IMR-90 (cell line): ENCODE results near the gene GRM8. TPM values are rescaled to one million over a fixed set of nuclear protein-coding genes. Genes with fewer than 3 reads are reported as not detected.

ENCODE experiments used
- ATAC-seq: fragments of 200-7000 bp; cut with Tn5 transposase; 2 replicates; pipeline ENCODE4 v1.9.1; 2020; ENCODE audit warnings: low read depth, mild to moderate bottlenecking, moderate library complexity
- BruUV-seq: library from RNA; stranded (reverse); fragments of 400-500 nt; replicated peaks from 2 replicates; lab custom pipeline; 2021; lab: Mats Ljungman, UMichigan
- CTCF ChIA-PET: fragments of 300-600 bp; formaldehyde crosslinking; extraction: SDS; loops from one replicate; lab custom pipeline; 2021; ENCODE audit warnings: antibody characterized with exemption; lab: Yijun Ruan, JAX
- POLR2A ChIA-PET: fragments of 300-600 bp; sonication (Branson Sonifier 250); formaldehyde crosslinking; loops from one replicate; lab custom pipeline; 2022; ENCODE audit warnings: antibody characterized with exemption; ENCODE audit not compliant: unreplicated experiment; lab: Charles Lee
- DNase-seq: peaks from one replicate; pipeline ENCODE4 v3.0.0; 2013
- H2AFZ ChIP-seq: replicated peaks from 2 replicates; pipeline ENCODE3; 2013; ENCODE audit warnings: low read length, mild to moderate bottlenecking; ENCODE audit not compliant: poor library complexity
- H2AK5ac ChIP-seq: 2 replicates; pipeline ENCODE4 v1.6.1; 2013; ENCODE audit warnings: low read depth, low read length, inconsistent platforms
- H2AK9ac ChIP-seq: replicated peaks from 2 replicates; pipeline ENCODE3; 2013; ENCODE audit warnings: mild to moderate bottlenecking, low read depth, low read length, moderate library complexity; ENCODE audit not compliant: poor library complexity
- H2BK120ac ChIP-seq: 2 replicates; pipeline ENCODE4 v1.6.1; 2013; ENCODE audit warnings: low read depth, low read length, inconsistent platforms
- H2BK15ac ChIP-seq: 3 replicates; pipeline ENCODE4 v1.6.1; 2013; ENCODE audit warnings: low read depth, low read length, inconsistent platforms
- H2BK20ac ChIP-seq: 2 replicates; pipeline ENCODE4 v1.6.1; 2013; ENCODE audit warnings: low read depth, mild to moderate bottlenecking, inconsistent platforms, low read length, moderate library complexity
- H2BK5ac ChIP-seq: 2 replicates; pipeline ENCODE4 v1.6.1; 2013; ENCODE audit warnings: mild to moderate bottlenecking, low read depth, low read length, inconsistent platforms; ENCODE audit not compliant: poor library complexity, severe bottlenecking
- H3K14ac ChIP-seq: replicated peaks from 2 replicates; pipeline ENCODE4 v1.6.1; 2013; ENCODE audit warnings: low read depth, low read length, inconsistent platforms
- H3K18ac ChIP-seq: 2 replicates; pipeline ENCODE4 v1.6.1; 2013; ENCODE audit warnings: low read depth, low read length, control low read depth
- H3K23ac ChIP-seq: 2 replicates; pipeline ENCODE4 v1.6.1; 2013; ENCODE audit warnings: low read depth, low read length, inconsistent platforms
- H3K27ac ChIP-seq: 2 replicates; pipeline ENCODE4 v1.5.1; 2013; ENCODE audit warnings: mild to moderate bottlenecking, control low read depth, low read length; ENCODE audit not compliant: insufficient read depth
- H3K27me3 ChIP-seq: 2 replicates; pipeline ENCODE4 v1.6.1; 2013; ENCODE audit warnings: low read length; ENCODE audit not compliant: control insufficient read depth, insufficient read depth
- H3K36me3 ChIP-seq: 2 replicates; pipeline ENCODE4 v1.6.1; 2013; ENCODE audit warnings: low read length, mixed read lengths; ENCODE audit not compliant: control insufficient read depth, insufficient read depth
- H3K4ac ChIP-seq: 2 replicates; pipeline ENCODE4 v1.6.1; 2013; ENCODE audit warnings: low read depth, low read length, inconsistent platforms
- H3K4me1 ChIP-seq: 2 replicates; pipeline ENCODE4 v1.6.1; 2013; ENCODE audit warnings: low read length, mixed read lengths; ENCODE audit not compliant: control insufficient read depth, insufficient read depth
- H3K4me2 ChIP-seq: 2 replicates; pipeline ENCODE4 v1.6.1; 2013; ENCODE audit warnings: low read depth, mild to moderate bottlenecking, control low read depth, low read length, moderate library complexity
- H3K4me3 ChIP-seq: 2 replicates; pipeline ENCODE4 v1.5.1; 2013; ENCODE audit warnings: low read depth, mild to moderate bottlenecking, control low read depth, low read length, moderate library complexity; ENCODE audit not compliant: insufficient read depth
- H3K56ac ChIP-seq: 2 replicates; pipeline ENCODE4 v1.6.1; 2013; ENCODE audit warnings: low read length, inconsistent platforms; ENCODE audit not compliant: insufficient read depth; ENCODE audit errors: extremely low read depth
- H3K79me1 ChIP-seq, 2 experiments: 2 replicates each; pipeline ENCODE4 v1.6.1; 2013; ENCODE audit warnings: low read length in 2 of 2, inconsistent platforms in 1 of 2, low read depth in 1 of 2
- H3K9ac ChIP-seq: 2 replicates; pipeline ENCODE4 v1.6.1; 2013; ENCODE audit warnings: low read depth, low read length, control low read depth
- H3K9me1 ChIP-seq: 2 replicates; pipeline ENCODE4 v1.6.1; 2013; ENCODE audit warnings: low read length, inconsistent platforms; ENCODE audit not compliant: insufficient read depth
- H3K9me3 ChIP-seq: 2 replicates; pipeline ENCODE4 v1.6.1; 2013; ENCODE audit warnings: low read length; ENCODE audit not compliant: control insufficient read depth, insufficient read depth
- H4K20me1 ChIP-seq: 2 replicates; pipeline ENCODE4 v1.6.1; 2013; ENCODE audit warnings: low read length, inconsistent platforms; ENCODE audit not compliant: insufficient read depth
- H4K5ac ChIP-seq: 2 replicates; pipeline ENCODE4 v1.6.1; 2013; ENCODE audit warnings: mild to moderate bottlenecking, low read depth, low read length, control low read depth
- H4K8ac ChIP-seq, 2 experiments: 2 replicates each; pipeline ENCODE4 v1.6.1; 2013; ENCODE audit warnings: low read depth in 2 of 2, low read length in 2 of 2, control low read depth in 1 of 2, inconsistent platforms in 1 of 2
- H4K91ac ChIP-seq: 2 replicates; pipeline ENCODE4 v1.6.1; 2013; ENCODE audit warnings: low read depth, low read length, inconsistent platforms; ENCODE audit not compliant: insufficient read depth
- BHLHE40 ChIP-seq: fragments of 150-350 bp; IDR thresholded peaks from 2 replicates; pipeline ENCODE4 v1.6.1; 2016; ENCODE audit warnings: mild to moderate bottlenecking, low read depth, low read length
- CEBPB ChIP-seq: IDR thresholded peaks from 2 replicates; pipeline ENCODE4 v1.6.1; 2012; ENCODE audit warnings: low read depth, low read length, improper control_type of control experiment
- CHD1 ChIP-seq: IDR thresholded peaks from 2 replicates; pipeline ENCODE4 v1.6.1; 2012; ENCODE audit warnings: low read depth, low read length, improper control_type of control experiment
- CTCF ChIP-seq: conservative IDR thresholded peaks from 2 replicates; pipeline ENCODE4 v1.5.1; 2012; ENCODE audit warnings: mild to moderate bottlenecking, low read depth, low read length, improper control_type of control experiment
- ELK1 ChIP-seq: fragments of 150-350 bp; IDR thresholded peaks from 2 replicates; pipeline ENCODE4 v1.6.1; 2016; ENCODE audit warnings: low read depth, mild to moderate bottlenecking, low read length, moderate library complexity, borderline replicate concordance
- FOS ChIP-seq: fragments of 150-350 bp; IDR thresholded peaks from 2 replicates; pipeline ENCODE4 v1.6.1; 2016; ENCODE audit warnings: low read depth, low read length
- MAFK ChIP-seq: IDR thresholded peaks from 2 replicates; pipeline ENCODE4 v1.6.1; 2012; ENCODE audit warnings: low read depth, low read length, improper control_type of control experiment
- MAZ ChIP-seq: IDR thresholded peaks from 2 replicates; pipeline ENCODE4 v1.6.1; 2012; ENCODE audit warnings: low read depth, mild to moderate bottlenecking, low read length, improper control_type of control experiment, moderate library complexity, borderline replicate concordance
- MXI1 ChIP-seq: IDR thresholded peaks from 2 replicates; pipeline ENCODE4 v1.6.1; 2012; ENCODE audit warnings: low read depth, mild to moderate bottlenecking, low read length, moderate library complexity, borderline replicate concordance
- NFE2L2 ChIP-seq: fragments of 150-350 bp; IDR thresholded peaks from 2 replicates; pipeline ENCODE4 v1.6.1; 2016; ENCODE audit warnings: low read depth, mild to moderate bottlenecking, low read length
- POLR2A ChIP-seq: IDR thresholded peaks from 2 replicates; pipeline ENCODE4 v1.6.1; 2012; ENCODE audit warnings: mild to moderate bottlenecking, low read depth, low read length
- RAD21 ChIP-seq: IDR thresholded peaks from 2 replicates; pipeline ENCODE4 v1.6.1; 2012; ENCODE audit warnings: low read length, improper control_type of control experiment
- RCOR1 ChIP-seq: IDR thresholded peaks from 2 replicates; pipeline ENCODE4 v1.6.1; 2012; ENCODE audit warnings: mild to moderate bottlenecking, low read length, improper control_type of control experiment; ENCODE audit not compliant: insufficient replicate concordance
- RFX5 ChIP-seq: IDR thresholded peaks from 2 replicates; pipeline ENCODE4 v1.8.0; 2012; ENCODE audit warnings: low read depth, mild to moderate bottlenecking, low read length, moderate library complexity
- SMC3 ChIP-seq: fragments of 150-350 bp; IDR thresholded peaks from 2 replicates; pipeline ENCODE4 v1.6.1; 2016; ENCODE audit warnings: low read depth, mild to moderate bottlenecking, antibody characterized with exemption, low read length, moderate library complexity
- USF2 ChIP-seq: fragments of 150-350 bp; IDR thresholded peaks from 2 replicates; pipeline ENCODE4 v1.6.1; 2017; ENCODE audit warnings: mild to moderate bottlenecking, antibody characterized with exemption, low read length, low read depth
- WGBS, 2 experiments: methylation state at CpG; one replicate each; pipeline versions ENCODE4 v1.1.5 to v1.1.7; 2013; ENCODE audit warnings: missing lambda C conversion rate in 2 of 2; ENCODE audit not compliant: insufficient read length in 1 of 2; ENCODE audit errors: extremely low coverage in 2 of 2; 5-methylcytosine and 5-hydroxymethylcytosine counted together
- dilution Hi-C: fragments of 300-500 bp; cut with HindIII; formaldehyde crosslinking; loops from one replicate; pipeline ENCODE4 v1.14.3; 2018; ENCODE audit warnings: low sequenced_read_pairs; ENCODE audit not compliant: unreplicated experiment
- in situ Hi-C: fragments of 300-500 bp; cut with MboI; formaldehyde crosslinking; loops from 3 replicates; pipeline ENCODE4 v1.14.3; 2019; ENCODE audit warnings: low sequenced_read_pairs, inconsistent platforms, mixed read lengths
- intact Hi-C: fragments of 100-400 bp; cut with micrococcal nuclease; formaldehyde crosslinking; loops from 2 replicates; pipeline ENCODE4 v1.10.0; 2022
- polyA plus RNA-seq, 3 experiments: library from polyadenylated mRNA; depleted of rRNA; stranded (reverse); fragments of >200 nt; gene quantifications; 2 replicates each; pipeline ENCODE4 v1.2.3, GENCODE V29; 2012; ENCODE audit warnings: low replicate concordance in 1 of 3
- total RNA-seq: library from RNA; depleted of rRNA; stranded (reverse); fragments of >200 nt; gene quantifications from 2 replicates; pipeline ENCODE4 v1.2.3, GENCODE V29; 2012

The GRM8 gene
- total and polyA plus RNA-seq, 2 of the 4 experiments (the other 2 are of a cell fraction) = not detected

GRCh38 chr7:126685018-126685573 is 567.6 kb downstream of the GRM8 start:
- Histone ChIP-seq H3K4ac (no peak overlapping the region), H3K4me3 (no peak overlapping the region), H3K4me1 (no peaks in the 10 kb centered on the region), H2BK20ac (no peak overlapping the region), H3K56ac (no peak overlapping the region), H4K20me1 (no peaks in the 10 kb centered on the region), H2AFZ (no peak overlapping the region), H2BK120ac (no peak overlapping the region), H2BK15ac (no peak overlapping the region), H2AK9ac (no peak overlapping the region), H3K79me1 (no peaks in the 10 kb centered on the region), H3K14ac (no peak overlapping the region), H3K23ac (no peak overlapping the region), H3K9me1 (no peaks in the 10 kb centered on the region), H4K5ac (no peak overlapping the region), H2BK5ac (no peak overlapping the region), H3K4me2 (no peak overlapping the region), H3K27me3 (no peaks in the 10 kb centered on the region), H3K9me3 (peaks cover 20% of the 10 kb centered on the region), H4K91ac (no peak overlapping the region), H3K36me3 (no peaks in the 10 kb centered on the region), H3K18ac (no peak overlapping the region), H4K8ac (no peak overlapping the region), H2AK5ac (no peak overlapping the region), H3K27ac (no peak overlapping the region), H3K9ac (no peak overlapping the region)
- TF ChIP-seq POLR2A = no peak
- no peak for TF ChIP-seq MAFK
- TF ChIP-seq MXI1 = no peak
- TF ChIP-seq RCOR1 = no peak
- TF ChIP-seq ELK1 = no peak
- no peak for TF ChIP-seq CTCF
- TF ChIP-seq BHLHE40 = no peak
- no peak for TF ChIP-seq FOS
- TF ChIP-seq MAZ = no peak
- TF ChIP-seq CHD1 = no peak
- TF ChIP-seq RAD21 = no peak
- TF ChIP-seq CEBPB = no peak
- no peak for TF ChIP-seq RFX5
- TF ChIP-seq SMC3 = no peak
- no peak for TF ChIP-seq NFE2L2
- TF ChIP-seq USF2 = no peak
- ATAC-seq = no peak
- DNase-seq = no peak
- no CpG with 5 or more reads among the region's 11 CpGs for WGBS, 2 experiments
- intact Hi-C loops = no loop called here
- ChIA-PET CTCF (no interaction called here), POLR2A (no interaction called here)
- in situ Hi-C loops = no loop called here
- dilution Hi-C loops = no loop called here
- BruUV-seq = no TSS peak
